SK-MEL-5 (cell line): ENCODE data around the gene FOXE3. TPM values are rescaled to one million over a fixed set of nuclear protein-coding genes. Genes with fewer than 3 reads are reported as not detected.

Experiments
- DNase-seq: peaks from one replicate; pipeline ENCODE4 v3.0.0-alpha.2; 2016; ENCODE audit warnings: low read depth, low spot score
- in situ Hi-C: cut with HindIII; loops from 2 replicates; pipeline ENCODE4 v1.10.0; 2016; ENCODE audit warnings: low sequenced_read_pairs, high pct_unique_total_duplicates, low pct_unique_long_range_greater_than_20kb
- total RNA-seq: library from RNA; depleted of rRNA; stranded (reverse); fragments of >200 nt; shearing (Covaris generic); gene quantifications from 2 replicates; pipeline ENCODE4 v1.2.3, GENCODE V29; 2014

FOXE3 gene
- total RNA-seq, 1 experiment from 2014 or later = not detected

DNA sequence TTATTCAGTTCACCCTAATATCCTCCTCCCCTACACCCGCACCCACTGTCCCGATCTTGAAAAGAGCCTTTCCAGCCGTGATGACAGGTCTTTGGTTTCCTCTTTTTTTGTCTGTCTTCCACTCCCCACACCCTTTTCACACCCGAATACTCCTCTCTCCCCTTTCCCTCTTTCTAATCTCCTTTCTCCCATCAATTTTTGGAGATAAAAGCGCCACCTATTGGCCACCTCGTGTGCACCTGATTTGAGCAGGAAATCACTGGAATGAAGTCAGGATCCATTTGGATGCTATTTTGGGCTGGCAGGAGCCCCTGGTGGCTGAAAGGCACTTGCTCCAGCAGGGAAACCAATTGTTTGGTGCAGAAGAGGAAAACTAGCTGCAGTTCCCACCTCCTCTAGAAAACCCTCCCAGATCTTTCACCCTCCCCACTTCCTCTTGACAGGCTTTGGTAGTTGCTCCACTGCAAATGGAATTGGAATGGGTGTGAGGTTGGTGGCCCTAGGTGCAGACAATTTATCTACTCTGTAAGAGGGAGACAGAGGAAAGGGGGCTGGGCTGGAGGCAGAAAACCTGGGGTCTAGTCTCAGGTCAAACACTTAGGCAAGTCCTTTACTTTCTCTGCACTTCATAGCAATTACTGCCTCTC, 8.4 kb downstream of the FOXE3 start:
- in situ Hi-C loops = no loop called here
- peak; percentile 85 for DNase-seq

DNA sequence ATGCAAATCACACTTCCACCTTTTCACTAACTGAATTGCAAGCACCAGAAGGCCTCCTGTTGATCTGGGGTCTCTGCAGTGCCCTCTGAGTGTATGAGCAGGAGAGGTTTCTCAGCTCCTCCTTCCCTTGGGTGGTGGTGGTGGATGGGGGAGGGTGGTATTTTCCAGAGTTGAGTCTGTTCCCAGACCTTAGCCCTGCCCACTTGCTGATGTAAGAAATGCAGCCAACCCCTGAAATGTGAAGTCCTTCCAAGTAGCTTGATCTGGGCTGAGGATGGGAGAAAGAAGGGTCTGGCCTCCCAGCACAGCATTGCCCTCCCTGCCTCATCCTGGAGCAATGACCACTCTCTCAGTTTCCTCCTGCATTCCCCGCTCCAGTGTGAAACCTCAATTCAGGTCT, 15.4 kb downstream of the FOXE3 start:
- in situ Hi-C loops = no loop called here
- DNase-seq = no peak

DNA sequence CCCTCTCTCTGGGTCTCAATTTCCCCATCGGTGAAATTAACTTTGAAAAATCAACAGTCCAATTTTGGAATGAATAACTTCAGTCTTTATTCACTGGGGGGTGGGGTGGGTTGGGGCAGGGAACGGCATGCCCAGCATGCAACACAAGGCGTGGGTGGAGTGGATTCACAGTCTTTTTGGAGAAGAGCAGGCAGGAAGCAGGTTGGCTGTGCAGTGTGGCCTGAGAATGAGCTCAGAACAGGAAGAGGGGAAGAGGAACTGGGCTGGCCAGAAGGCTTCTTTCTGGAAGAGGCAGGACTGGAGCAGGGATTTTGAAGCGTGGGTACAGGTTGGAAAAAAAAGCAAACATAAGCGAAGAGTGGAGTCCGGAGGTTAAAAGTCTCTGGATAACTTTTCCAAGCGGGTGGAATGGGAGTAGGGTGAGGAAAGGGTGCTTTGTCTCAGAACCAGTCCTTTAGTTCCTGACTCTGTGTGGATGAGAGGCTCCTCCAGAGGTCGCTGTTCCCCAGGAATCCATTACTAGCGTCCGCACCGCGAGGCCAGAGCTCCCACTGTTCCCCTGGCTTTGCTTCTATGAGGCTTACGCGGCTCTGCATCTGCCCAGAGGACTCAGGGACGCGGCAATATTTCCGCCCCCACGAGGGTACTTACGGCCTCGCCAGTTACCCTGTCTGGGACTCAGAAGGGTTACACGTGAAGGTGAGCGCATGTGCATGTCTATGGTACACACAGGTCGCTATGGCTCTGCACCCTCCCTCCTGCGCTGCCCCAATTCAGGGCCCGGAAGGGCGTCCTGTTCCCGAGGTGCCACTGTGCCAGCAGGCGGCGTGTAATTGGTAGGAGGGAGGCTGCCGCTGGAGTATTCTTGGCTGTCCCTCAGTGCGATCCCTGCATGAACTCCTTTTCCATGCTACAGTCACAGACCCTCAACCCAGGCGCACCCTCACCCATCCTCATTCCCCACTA, 16.3 kb downstream of the FOXE3 start:
- peak; percentile 80 for DNase-seq
- in situ Hi-C loops = no loop called here

DNA sequence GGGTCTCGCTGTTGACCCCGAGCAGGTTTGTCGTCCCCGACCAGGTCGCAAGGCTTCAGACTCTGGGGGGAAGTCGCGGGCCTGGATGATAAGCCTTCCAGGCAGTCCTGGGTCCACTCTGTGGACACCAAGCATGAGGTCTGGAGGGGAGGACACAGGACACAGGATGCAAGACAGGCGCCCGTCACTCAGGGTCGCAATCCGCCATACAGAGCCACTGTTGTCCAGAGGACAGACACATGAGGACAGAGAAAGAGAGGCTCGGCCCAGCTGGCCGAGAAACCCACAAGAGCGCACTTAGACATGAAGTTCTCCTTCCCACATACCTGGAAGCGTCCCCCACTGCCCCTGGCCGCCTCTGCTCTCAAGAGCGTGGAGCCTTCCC, 16.9 kb downstream of the FOXE3 start:
- in situ Hi-C loops = no loop called here
- DNase-seq = no peak

DNA sequence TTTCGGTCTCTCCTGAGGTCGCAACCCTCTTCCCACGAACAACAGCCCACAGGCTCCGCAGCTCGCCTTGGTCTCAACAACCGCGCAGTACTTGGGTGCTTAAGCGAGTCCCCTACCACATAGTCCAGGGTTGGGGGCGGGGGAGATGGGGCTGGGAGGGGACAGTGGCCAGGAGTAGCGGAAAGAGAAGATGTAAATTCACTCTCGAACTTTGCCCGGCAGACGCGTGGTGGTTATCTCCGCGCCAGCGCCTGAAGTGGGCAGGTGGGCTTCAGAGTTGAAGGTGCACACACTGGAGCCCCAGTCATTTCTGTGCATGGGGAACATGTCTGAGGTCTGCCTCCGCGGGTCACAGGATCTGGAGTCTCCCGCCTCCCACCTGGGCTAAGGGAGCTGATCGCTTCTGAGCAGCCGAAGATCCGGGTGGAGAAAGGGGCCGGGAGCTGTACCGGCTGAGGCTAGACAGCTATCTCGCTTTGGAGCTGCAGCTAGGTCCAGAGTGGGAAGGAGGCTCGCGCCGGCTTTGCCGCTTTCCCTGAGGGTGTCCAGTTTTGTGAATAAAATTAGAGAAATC, 17.5 kb downstream of the FOXE3 start:
- no peak for DNase-seq
- in situ Hi-C loops = no loop called here

DNA sequence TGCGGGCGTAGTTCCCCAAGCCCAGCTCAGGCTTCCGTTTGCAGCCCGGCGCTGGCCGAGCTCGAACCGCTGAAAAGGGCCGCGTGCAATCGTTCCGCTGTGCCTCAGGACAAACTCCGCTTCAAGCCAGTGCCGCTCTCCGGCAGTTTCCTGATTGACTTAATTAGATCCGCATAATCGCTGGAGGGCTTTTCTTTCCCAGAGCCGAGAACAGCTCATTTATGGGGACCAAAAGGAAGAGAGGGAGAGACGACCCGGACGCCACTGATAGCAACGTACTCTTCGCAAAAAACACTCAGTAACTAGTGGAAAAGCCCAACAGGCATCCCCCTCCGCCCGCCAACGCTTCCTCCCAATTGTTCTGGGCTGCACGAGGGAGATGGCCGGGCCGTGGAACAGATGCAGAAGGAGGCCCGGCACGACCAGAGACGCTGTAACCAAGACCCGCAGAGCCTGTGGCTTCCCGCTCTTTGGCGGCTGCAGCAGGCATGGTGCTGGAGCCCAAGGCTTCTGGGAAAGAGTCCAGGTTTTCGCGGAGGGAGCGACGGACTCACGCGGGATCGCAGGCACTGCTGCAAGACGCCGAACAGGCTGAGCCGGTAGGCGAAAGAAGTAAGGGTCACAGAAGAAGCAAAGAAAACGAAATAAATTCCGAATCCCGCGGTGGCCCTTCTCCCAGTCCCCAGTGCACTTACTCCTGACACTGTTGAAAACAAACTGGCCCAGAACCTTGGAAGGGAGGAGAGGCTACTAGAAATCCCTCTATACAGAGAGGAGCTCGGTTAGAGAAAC, 18.2 kb downstream of the FOXE3 start:
- DNase-seq = no peak
- in situ Hi-C loops = no loop called here

DNA sequence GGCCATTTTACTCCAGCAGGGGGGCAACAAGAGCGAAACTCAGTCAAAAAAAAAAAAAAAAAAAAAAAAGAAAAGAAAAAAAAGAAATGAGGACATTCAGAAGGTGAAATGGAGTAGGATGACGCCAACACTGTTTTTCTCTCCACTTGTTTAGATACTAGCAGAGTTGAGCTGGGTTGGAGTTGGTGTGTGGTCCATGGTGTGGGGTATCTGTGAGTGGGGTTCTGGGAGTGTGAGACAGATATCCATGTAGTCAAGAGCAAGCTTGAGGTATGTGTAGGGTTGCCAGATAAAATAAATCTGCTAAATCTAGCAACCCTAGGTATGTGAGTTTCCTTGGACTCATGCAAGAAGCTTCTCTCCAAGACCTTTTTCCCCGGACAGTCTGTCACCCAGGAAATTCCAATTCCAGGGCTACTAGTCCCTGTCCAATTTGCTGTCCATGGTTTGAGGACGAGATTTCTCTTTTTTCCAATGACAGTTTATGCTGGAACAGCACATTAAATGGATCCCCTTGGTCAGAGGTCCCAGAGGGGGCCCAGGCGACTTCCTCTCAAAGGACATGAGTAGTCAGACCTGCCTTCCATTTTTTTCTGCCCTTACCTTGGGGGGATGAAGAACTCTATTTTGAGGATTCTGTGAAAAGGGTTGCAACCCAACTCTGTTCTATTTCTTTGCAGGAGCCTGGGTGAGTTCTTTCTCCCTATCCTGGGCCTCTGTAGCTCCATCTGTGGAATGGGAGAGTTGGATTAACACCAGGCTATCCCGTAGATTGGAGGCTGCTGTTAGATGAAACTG, 19.6 kb downstream of the FOXE3 start:
- no peak for DNase-seq
- in situ Hi-C loops = no loop called here

DNA sequence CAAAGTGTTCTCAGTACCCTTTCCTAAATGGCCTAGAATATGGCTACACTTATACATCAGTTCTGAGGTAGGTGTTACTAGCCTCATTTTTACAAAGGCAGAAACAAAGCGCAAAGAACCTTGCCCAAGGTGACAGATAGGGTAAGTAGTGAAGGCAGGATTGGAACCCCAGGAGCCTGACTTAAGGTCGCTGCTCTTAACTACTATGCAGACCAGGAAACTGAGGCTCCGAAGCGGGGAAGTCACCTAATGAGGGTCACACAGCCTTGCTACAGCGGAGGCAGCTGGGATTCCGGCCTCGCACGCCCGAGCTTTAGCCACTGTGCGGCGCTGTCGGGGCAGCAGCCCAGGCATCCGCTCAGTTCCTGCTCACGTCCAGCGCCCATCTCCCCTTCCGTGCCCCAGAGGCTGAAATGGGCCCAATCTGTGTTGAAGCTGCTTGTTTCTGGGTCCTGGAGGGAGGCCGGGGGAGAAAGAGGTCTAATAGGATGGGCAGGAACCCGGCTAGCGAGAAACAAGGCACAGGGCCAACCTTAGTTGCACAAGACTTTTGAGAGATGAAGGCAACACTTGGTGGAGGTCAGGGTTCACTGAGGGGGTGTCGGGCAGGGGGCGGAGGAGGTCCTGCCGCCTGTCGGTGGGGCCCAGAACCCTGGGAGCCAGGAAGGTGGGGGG, 20.4 kb downstream of the FOXE3 start:
- in situ Hi-C loops = no loop called here

DNA sequence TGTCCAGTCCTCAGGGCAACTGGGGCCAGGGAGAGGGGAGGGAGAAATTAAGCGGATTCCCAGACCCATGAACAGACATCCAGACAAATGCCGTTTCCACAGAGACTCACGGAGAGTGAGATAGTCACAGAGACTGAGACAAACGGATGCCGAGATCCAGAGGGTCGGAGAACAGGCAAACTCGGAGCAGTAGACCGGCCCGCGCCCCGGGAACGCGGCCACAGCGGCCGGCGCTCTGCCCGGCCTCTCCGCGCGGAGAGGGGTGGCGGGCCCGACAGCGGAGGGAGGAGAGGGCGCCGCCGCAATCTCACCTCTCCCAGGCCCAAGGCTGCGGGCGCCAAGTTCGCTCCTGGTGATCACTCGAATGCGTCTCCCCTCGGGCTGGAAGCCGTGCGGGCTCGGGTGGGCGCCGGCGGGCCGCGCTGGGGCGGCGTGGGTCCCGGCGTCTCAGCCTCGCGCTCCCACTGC, 20.9 kb downstream of the FOXE3 start:
- DNase-seq = peak; percentile 30
- in situ Hi-C loops = no loop called here

More for the DNA sequence above, 20.4 kb downstream of the FOXE3 start:
- DNase-seq = peak; percentile 76

DNA sequence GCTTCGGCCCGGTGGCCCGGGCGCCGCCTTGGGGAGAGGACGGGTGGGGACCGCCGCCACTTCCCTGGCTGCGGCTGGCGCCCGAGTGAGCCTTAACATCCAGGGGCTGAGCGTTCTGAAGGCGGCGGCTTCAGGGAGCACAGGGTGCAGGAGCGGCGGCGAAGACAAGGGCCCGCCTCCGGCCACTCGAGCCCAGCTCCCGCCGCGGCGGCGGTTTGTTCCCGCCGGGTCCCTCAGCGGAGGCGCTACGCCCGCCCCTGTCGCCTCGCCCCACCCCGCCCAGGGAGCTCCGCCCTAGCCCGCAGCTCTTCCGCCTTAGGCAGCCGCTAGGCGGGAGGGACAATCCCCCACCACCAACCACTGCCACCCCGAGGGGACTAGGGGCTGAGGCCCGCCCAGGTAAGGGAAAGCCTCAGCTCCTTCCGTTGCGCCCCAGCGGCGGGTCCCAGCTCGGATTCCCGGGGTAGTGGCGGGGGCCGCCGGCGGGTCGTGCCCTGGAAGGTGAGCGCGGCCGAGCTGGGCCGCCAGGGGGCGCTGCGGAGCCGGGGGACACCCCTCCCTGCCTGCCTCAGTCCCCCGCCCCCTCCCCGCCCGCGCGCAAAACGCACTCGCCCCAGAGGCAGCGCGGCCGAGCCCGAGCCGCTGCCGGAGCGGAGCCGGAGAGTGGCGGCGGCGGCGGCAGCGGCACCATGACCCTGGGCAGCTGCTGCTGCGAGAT, 21.5 kb downstream of the FOXE3 start, which contains the start of gene FOXD2:
Gene FOXD2, plus strand, starts transcription at position 598 of the 718 bp plus-strand sequence. Its CDS starts 92 bp downstream, at position 690.
- in situ Hi-C loops = no loop called here

DNA sequence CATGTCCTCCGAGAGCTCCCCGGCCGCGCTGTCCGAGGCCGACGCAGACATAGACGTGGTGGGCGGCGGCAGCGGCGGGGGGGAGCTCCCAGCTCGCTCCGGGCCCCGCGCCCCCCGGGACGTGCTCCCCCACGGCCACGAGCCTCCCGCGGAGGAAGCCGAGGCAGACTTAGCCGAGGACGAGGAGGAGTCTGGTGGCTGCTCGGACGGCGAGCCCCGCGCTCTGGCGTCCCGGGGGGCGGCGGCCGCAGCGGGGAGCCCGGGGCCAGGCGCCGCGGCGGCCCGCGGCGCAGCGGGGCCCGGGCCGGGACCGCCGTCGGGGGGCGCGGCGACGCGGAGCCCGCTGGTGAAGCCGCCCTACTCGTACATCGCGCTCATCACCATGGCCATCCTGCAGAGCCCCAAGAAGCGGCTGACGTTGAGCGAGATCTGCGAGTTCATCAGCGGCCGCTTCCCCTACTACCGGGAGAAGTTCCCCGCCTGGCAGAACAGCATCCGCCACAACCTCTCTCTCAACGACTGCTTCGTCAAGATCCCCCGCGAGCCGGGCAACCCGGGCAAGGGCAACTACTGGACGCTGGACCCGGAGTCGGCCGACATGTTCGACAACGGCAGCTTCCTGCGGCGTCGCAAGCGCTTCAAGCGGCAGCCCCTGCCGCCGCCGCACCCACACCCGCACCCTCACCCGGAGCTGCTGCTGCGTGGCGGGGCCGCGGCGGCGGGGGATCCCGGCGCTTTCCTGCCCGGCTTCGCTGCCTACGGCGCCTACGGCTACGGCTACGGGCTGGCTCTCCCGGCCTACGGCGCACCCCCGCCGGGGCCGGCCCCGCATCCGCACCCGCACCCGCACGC, 22.3 kb downstream of the FOXE3 start:
- in situ Hi-C loops = no loop called here
- no peak for DNase-seq

More for the DNA sequence above, 21.5 kb downstream of the FOXE3 start, which contains the start of gene FOXD2:
- peak; percentile 74 for DNase-seq

DNA sequence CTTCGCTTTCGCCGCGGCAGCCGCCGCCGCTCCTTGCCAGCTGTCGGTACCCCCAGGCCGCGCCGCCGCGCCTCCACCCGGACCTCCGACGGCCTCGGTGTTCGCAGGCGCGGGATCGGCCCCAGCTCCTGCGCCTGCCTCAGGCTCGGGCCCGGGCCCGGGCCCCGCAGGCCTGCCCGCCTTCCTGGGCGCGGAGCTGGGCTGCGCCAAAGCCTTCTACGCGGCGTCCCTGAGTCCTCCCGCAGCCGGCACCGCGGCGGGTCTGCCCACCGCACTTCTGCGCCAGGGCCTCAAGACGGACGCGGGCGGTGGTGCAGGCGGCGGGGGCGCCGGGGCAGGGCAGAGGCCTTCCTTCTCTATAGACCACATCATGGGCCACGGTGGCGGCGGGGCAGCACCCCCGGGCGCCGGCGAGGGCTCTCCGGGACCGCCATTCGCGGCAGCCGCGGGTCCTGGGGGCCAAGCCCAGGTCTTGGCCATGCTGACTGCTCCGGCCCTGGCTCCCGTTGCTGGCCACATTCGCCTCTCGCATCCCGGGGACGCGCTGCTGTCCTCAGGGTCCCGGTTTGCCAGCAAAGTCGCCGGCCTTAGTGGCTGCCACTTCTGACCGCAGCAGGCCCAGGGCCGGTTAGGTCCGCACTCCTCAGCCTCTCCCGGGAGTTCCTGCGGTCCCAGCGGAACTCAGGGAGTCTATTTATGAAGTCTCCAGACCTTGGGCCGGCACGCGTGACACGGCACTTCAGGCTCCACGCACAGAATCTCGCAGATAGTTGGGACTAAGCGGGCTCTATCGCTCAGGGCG, 23.1 kb downstream of the FOXE3 start:
- in situ Hi-C loops = no loop called here

DNA sequence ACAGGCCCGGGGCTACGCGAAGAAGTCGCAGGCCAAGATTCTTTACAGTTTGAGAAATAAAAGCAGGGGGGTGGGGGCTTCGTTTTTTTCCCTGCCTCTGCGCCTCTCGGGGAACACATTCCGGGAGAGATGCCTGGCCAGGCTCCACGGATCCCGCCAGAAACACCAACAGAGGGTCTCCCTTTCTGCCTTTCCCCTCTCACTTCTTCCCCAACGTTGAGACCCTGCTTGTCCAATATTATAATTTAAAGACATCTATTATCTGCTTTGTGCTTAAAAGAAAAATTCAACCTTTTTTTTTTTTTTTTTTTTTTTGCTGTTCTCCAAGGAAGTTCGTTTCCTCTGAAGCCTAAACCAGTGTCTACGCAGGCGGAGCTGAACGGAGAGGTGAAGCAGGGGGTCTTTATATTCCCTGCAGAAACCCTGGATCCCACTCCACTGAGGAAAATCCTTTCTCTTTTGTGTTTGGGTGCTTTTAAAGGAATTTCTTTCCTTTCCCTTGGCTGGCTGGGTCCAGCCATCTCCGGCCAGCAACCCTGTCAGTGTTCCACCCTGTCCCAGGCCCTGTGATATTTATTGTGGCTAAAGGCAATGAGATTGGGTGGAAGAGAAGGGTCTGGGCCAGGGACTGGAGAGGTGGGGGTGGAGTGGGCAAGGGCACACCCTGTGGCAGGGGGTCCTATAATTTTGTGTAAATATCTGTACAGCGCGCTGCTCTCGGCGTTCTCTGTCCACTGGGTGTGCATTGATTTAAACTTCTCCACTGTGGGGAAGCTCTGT, 23.9 kb downstream of the FOXE3 start:
- in situ Hi-C loops = no loop called here
- no peak for DNase-seq

More for the DNA sequence above, 23.1 kb downstream of the FOXE3 start:
- DNase-seq = no peak
